Measurements from ENCODE around the gene KRT77. TPM values are rescaled to one million over a fixed set of nuclear protein-coding genes. Genes with fewer than 3 reads are reported as not detected.

KRT77 gene
- total RNA-seq, 6 experiments from 2014 or later, result not detected

- DNase-seq (no peak), ATAC-seq (no peak)
- intact Hi-C loops (cut with DNase I), result no loop called here
- no peaks in the 10 kb centered on the region for H3K27me3 ChIP-seq
- no peak overlapping the region for H3K27ac ChIP-seq
- TF ChIP-seq, protein P1, sequence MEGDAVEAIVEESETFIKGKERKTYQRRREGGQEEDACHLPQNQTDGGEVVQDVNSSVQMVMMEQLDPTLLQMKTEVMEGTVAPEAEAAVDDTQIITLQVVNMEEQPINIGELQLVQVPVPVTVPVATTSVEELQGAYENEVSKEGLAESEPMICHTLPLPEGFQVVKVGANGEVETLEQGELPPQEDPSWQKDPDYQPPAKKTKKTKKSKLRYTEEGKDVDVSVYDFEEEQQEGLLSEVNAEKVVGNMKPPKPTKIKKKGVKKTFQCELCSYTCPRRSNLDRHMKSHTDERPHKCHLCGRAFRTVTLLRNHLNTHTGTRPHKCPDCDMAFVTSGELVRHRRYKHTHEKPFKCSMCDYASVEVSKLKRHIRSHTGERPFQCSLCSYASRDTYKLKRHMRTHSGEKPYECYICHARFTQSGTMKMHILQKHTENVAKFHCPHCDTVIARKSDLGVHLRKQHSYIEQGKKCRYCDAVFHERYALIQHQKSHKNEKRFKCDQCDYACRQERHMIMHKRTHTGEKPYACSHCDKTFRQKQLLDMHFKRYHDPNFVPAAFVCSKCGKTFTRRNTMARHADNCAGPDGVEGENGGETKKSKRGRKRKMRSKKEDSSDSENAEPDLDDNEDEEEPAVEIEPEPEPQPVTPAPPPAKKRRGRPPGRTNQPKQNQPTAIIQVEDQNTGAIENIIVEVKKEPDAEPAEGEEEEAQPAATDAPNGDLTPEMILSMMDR (IDR thresholded peaks at IDR 0.05), result no peak
- TF ChIP-seq POLR2A (IDR thresholded peaks at IDR 0.05), result no peak
- H3K36me3 ChIP-seq, result no peaks in the 10 kb centered on the region
- 75% methylated on average over 1 of the region's 2 CpGs for WGBS (ENCODE audit: insufficient coverage, low coverage, low lambda C conversion rate, missing lambda C conversion rate)
- no peaks in the 10 kb centered on the region for H3K9me3 ChIP-seq
- H3K4me3 ChIP-seq, result no peak overlapping the region
- no peaks in the 10 kb centered on the region for H3K4me1 ChIP-seq
Observed at GRCh38 chr12:52682381-52682660, 21.0 kb downstream of the KRT77 start.

- no peaks in the 10 kb centered on the region for H3K4me1 ChIP-seq
- H3K36me3 ChIP-seq, result no peaks in the 10 kb centered on the region
- ATAC-seq, result no peak
- H3K4me3 ChIP-seq, result no peak overlapping the region
- H3K27ac ChIP-seq, result no peak overlapping the region
- 55% methylated on average over 11 of the region's 12 CpGs for WGBS (ENCODE audit: insufficient coverage, low coverage, low lambda C conversion rate, missing lambda C conversion rate)
- TF ChIP-seq POLR2A (IDR thresholded peaks at IDR 0.05), result no peak
- TF ChIP-seq, protein P1 (IDR thresholded peaks at IDR 0.05), result no peak
- H3K9me3 ChIP-seq, result no peaks in the 10 kb centered on the region
- H3K27me3 ChIP-seq, result no peaks in the 10 kb centered on the region
- DNase-seq, result no peak
- intact Hi-C loops (cut with DNase I), result no loop called here
Observed at GRCh38 chr12:52681526-52682380, 21.6 kb downstream of the KRT77 start.

DNA sequence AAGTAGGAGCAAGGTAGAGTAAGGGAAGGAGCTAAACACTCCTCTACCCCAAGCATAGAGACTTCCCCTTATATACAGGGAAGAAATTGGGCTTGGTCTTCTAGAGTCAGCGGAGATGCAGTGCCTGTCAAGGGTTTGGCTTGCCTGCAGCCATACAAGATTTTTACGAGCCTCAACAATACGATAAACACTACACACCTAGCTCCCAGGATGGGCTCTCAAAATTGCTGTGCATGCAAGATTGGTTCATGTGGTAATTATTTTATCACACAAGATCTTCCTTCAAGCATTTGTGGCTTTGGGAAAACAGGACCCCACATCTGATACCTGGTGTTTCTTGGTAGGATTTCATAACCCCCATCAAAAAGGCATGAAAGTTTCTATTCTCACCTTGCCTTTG is 23.0 kb downstream of the KRT77 start, which contains the start of gene KRT1:
TSS of gene KRT1 (minus strand) at position 45 of the 400 bp plus-strand sequence. CDS start 59 bp downstream, outside the sequence.
- TF ChIP-seq, protein P1 (IDR thresholded peaks at IDR 0.05), result no peak
- TF ChIP-seq POLR2A (IDR thresholded peaks at IDR 0.05), result no peak
- intact Hi-C loops (cut with DNase I), result no loop called here
- no peak for ATAC-seq
- Histone ChIP-seq H3K4me1 (no peaks in the 10 kb centered on the region), H3K36me3 (no peaks in the 10 kb centered on the region), H3K9me3 (no peaks in the 10 kb centered on the region), H3K4me3 (no peak within 1 kb of the TSS), H3K27me3 (no peaks in the 10 kb centered on the region), H3K27ac (no peak within 1 kb of the TSS)
- 25% methylated on average over 1 of the region's 3 CpGs for WGBS (ENCODE audit: insufficient coverage, low coverage, low lambda C conversion rate, missing lambda C conversion rate)
- DNase-seq, result no peak

GRCh38 chr12:52679875-52680274 is 23.4 kb downstream of the KRT77 start:
- Histone ChIP-seq H3K9me3 (no peaks in the 10 kb centered on the region), H3K36me3 (no peaks in the 10 kb centered on the region), H3K27ac (no peak overlapping the region), H3K4me1 (no peaks in the 10 kb centered on the region), H3K4me3 (no peak overlapping the region), H3K27me3 (no peaks in the 10 kb centered on the region)
- 57% methylated on average over 5 of the region's 5 CpGs for WGBS (ENCODE audit: insufficient coverage, low coverage, low lambda C conversion rate, missing lambda C conversion rate)
- DNase-seq, result no peak
- TF ChIP-seq POLR2A (IDR thresholded peaks at IDR 0.05), result no peak
- TF ChIP-seq, protein P1 (IDR thresholded peaks at IDR 0.05), result no peak
- intact Hi-C loops (cut with DNase I), result no loop called here
- ATAC-seq, result no peak
